Tibial nerve (tissue), 3 donors: ENCODE results near the gene KAZN.

ENCODE experiments used
- CTCF ChIP-seq, 5 experiments: fragments of 200-600 bp in 3 of 5; fragments of 450-650 bp in 2 of 5; sonication (generic) in 3 of 5; IDR thresholded peaks; one replicate each; pipeline ENCODE4 v1.5.1; 2016 to 2019; ENCODE audit warnings: antibody characterized with exemption in 5 of 5, mild to moderate bottlenecking in 3 of 5, moderate library complexity in 2 of 5
- POLR2A ChIP-seq, 2 donors: fragments of 450-650 bp; IDR thresholded peaks; one replicate each; pipeline ENCODE4 v1.6.1; 2017; ENCODE audit warnings: antibody characterized with exemption in 2 of 2, mild to moderate bottlenecking in 2 of 2, moderate library complexity in 2 of 2

- TF ChIP-seq POLR2A (IDR thresholded peaks at IDR 0.05) (no peak), CTCF (IDR thresholded peaks at IDR 0.05) (no peak)
These were observed 256.8 kb downstream of the KAZN start for GRCh38 chr1:14855268-14855667.
